HG03558 (cell line): ENCODE data around the gene HNF1B.

Source experiments
- ATAC-seq: cut with Tn5 transposase; IDR thresholded peaks from one replicate; pipeline ENCODE4 v1.9.1; 2021; ENCODE audit warnings: moderate number of reproducible peaks; ENCODE audit not compliant: unreplicated experiment; ENCODE audit errors: extremely low read depth

The HNF1B gene

DNA sequence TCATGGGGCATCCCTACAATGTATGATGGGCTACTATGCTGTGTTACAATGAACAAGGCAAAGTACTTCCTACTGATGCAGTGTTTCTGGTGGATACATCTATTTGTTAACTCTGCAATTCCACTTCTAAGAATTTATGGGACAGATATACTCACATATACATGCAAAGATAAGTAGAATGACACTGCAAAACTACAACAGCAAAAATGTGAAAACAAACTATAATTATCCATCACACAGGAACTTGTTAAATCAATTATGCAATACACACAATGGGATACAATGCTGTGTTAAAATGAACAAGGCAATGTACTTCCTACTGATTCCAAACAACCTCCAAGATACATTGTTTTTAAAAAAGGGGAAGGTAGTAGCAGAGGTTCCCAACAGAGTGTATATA, 104.8 kb downstream of the HNF1B start:
- ATAC-seq, result no peak

DNA sequence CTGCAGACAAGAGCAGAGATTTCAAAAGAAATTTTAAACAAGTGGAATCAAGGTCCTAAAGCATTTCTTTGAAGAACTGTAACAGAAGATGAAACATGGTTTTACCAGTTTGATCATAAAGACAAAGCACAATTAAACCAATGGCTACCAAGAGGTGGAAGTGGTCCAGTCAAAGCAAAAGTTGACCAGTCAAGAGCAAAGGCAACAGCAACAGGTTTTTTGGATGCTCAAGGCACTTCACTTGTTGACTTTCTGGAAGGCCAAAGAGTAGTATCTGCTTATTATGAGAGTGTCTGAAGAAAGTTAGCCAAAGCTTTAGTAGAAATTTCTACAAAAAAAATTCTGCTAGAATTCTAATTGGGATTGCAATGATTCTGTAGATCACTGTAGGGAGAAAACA, 106.9 kb downstream of the HNF1B start:
- no peak for ATAC-seq
